K562 (cell line): Measurements from ENCODE around the gene RNF145. TPM values are rescaled to one million over a fixed set of nuclear protein-coding genes. Genes with fewer than 3 reads are reported as not detected.

ENCODE experiments used
- ATAC-seq: fragments of 200-7000 bp; cut with Tn5 transposase; 3 replicates; pipeline ENCODE4 v1.9.1; 2020; ENCODE audit warnings: moderate library complexity
- BruUV-seq: library from RNA; stranded (reverse); fragments of 400-500 nt; replicated peaks from 2 replicates; lab custom pipeline; 2021; lab: Mats Ljungman, UMichigan
- CTCF ChIA-PET: fragments of 300-600 bp; formaldehyde crosslinking; extraction: SDS; loops from one replicate; lab custom pipeline; 2021; ENCODE audit warnings: low intra/inter-chr PET ratio; lab: Yijun Ruan, JAX
- POLR2A ChIA-PET: fragments of 300-600, 350-650 bp; sonication (Branson Sonifier 250); formaldehyde crosslinking; extraction: SDS; loops from one replicate; lab custom pipeline; 2021; ENCODE audit warnings: antibody characterized with exemption, inconsistent platforms; lab: Yijun Ruan, JAX
- DNase-seq, 4 experiments: peaks; one replicate each; pipeline versions ENCODE4 v3.0.0 to v3.0.0-alpha.2; 2011 to 2018; ENCODE audit warnings: low spot score in 3 of 4, mixed read lengths in 3 of 4; ENCODE audit errors: extremely low read depth in 1 of 4
- FAIRE-seq: peaks from 2 replicates; lab custom pipeline; 2011; peaks lifted over from hg19 to GRCh38; lab: Jason Lieb, UNC
- H2AFZ ChIP-seq: 2 replicates; pipeline ENCODE4 v1.6.0; 2011; ENCODE audit warnings: low read depth, low read length, control low read depth, inconsistent platforms
- H3K27ac ChIP-seq: fragments of 200-600 bp; 3 replicates; pipeline ENCODE4 v1.8.0; 2011; ENCODE audit warnings: low read depth, mild to moderate bottlenecking, control low read depth, inconsistent platforms, low read length, moderate library complexity, mixed read lengths; ENCODE audit errors: extremely low read depth
- H3K27me3 ChIP-seq, 2 experiments: fragments of 300-600 bp in 1 of 2; 2 replicates in 1 of 2; 3 replicates in 1 of 2; pipeline versions ENCODE4 v1.6.0 to v1.8.0; 2011; ENCODE audit warnings: inconsistent platforms in 2 of 2, low read length in 2 of 2, mild to moderate bottlenecking in 1 of 2, mixed read lengths in 1 of 2, moderate library complexity in 1 of 2; ENCODE audit not compliant: control insufficient read depth in 2 of 2, insufficient read depth in 2 of 2
- H3K36me3 ChIP-seq: fragments of 300-600 bp; 3 replicates; pipeline ENCODE4 v1.8.0; 2011; ENCODE audit warnings: mild to moderate bottlenecking, low read length, inconsistent platforms; ENCODE audit not compliant: control insufficient read depth, insufficient read depth
- H3K4me1 ChIP-seq, 2 experiments: fragments of 200-600 bp in 1 of 2; replicated peaks in 1 of 2; 2 replicates in 1 of 2; 3 replicates in 1 of 2; pipeline versions ENCODE4 v1.5.1 to v1.8.0; 2011; ENCODE audit warnings: inconsistent platforms in 2 of 2, low read length in 2 of 2, mild to moderate bottlenecking in 1 of 2, mixed read lengths in 1 of 2, moderate library complexity in 1 of 2; ENCODE audit not compliant: control insufficient read depth in 2 of 2, insufficient read depth in 2 of 2
- H3K4me2 ChIP-seq: 2 replicates; pipeline ENCODE4 v1.6.1; 2011; ENCODE audit warnings: low read length, control low read depth, inconsistent platforms, mixed read lengths; ENCODE audit not compliant: insufficient read depth
- H3K4me3 ChIP-seq: fragments of 200-600 bp; sonication (generic), shearing (Covaris generic); 2 replicates; pipeline ENCODE4 v1.5.1; 2016; ENCODE audit warnings: control low read depth, inconsistent platforms
- H3K79me2 ChIP-seq: fragments of 200-600 bp; 3 replicates; pipeline ENCODE4 v1.8.0; 2011; ENCODE audit warnings: low read length, inconsistent platforms; ENCODE audit not compliant: control insufficient read depth, insufficient read depth
- H3K9ac ChIP-seq, 2 experiments: 2 replicates each; pipeline versions ENCODE4 v1.6.0 to v1.6.1; 2011; ENCODE audit warnings: low read depth in 2 of 2, low read length in 2 of 2, control low read depth in 1 of 2, inconsistent platforms in 1 of 2, mild to moderate bottlenecking in 1 of 2, mixed read lengths in 1 of 2; ENCODE audit not compliant: insufficient read depth in 1 of 2
- H3K9me1 ChIP-seq: one replicate; pipeline ENCODE4 v1.6.0; 2011; ENCODE audit warnings: inconsistent platforms, mild to moderate bottlenecking, low read length, moderate library complexity; ENCODE audit not compliant: control insufficient read depth, insufficient read depth
- H3K9me3 ChIP-seq: replicated peaks from 2 replicates; pipeline ENCODE4 v1.5.1; 2011; ENCODE audit warnings: low read depth, low read length, inconsistent platforms; ENCODE audit not compliant: control insufficient read depth, insufficient read depth
- H4K20me1 ChIP-seq: replicated peaks from 2 replicates; pipeline ENCODE4 v1.6.1; 2011; ENCODE audit warnings: low read length, inconsistent platforms, mixed read lengths; ENCODE audit not compliant: control insufficient read depth, insufficient read depth
- BRD9 ChIP-seq: fragments of 450-650 bp; IDR thresholded peaks from 2 replicates; pipeline ENCODE4 v1.6.1; 2018; ENCODE audit warnings: low read depth; ENCODE audit not compliant: partially characterized antibody
- CAMTA2 ChIP-seq: fragments of 250-450 bp; sonication (Bioruptor Pico); conservative IDR thresholded peaks from 2 replicates; pipeline ENCODE4 v1.5.1; 2022
- ELK1 ChIP-seq: sonication (generic); formaldehyde crosslinking; IDR thresholded peaks from 2 replicates; pipeline ENCODE4 v1.8.1; 2022; ENCODE audit warnings: missing genetic modification reagents
- HDAC1 ChIP-seq, 2 experiments: fragments of 450-650 bp; IDR thresholded peaks; 2 replicates each; pipeline ENCODE4 v1.6.1; 2016 to 2017; ENCODE audit warnings: inconsistent platforms in 1 of 2, mild to moderate bottlenecking in 1 of 2, moderate library complexity in 1 of 2
- MIER1 ChIP-seq: fragments of 450-650 bp; IDR thresholded peaks from 2 replicates; pipeline ENCODE4 v1.6.1; 2016; ENCODE audit warnings: antibody characterized with exemption, mild to moderate bottlenecking, low read depth
- NONO ChIP-seq, 2 experiments: fragments of 200-400 bp in 1 of 2; fragments of 450-650 bp in 1 of 2; formaldehyde crosslinking in 1 of 2; IDR thresholded peaks; 2 replicates each; pipeline ENCODE4 v1.6.1; 2017; ENCODE audit warnings: low read depth in 2 of 2, mild to moderate bottlenecking in 2 of 2, moderate library complexity in 2 of 2, low read length in 1 of 2
- PURB ChIP-seq: sonication (generic); formaldehyde crosslinking; IDR thresholded peaks from 2 replicates; pipeline ENCODE4 v1.9.0; 2021; ENCODE audit warnings: low read depth, mild to moderate bottlenecking, missing genetic modification reagents
- WGBS: fragments of 100-300 bp; shearing (Covaris generic); methylation state at CpG from one replicate; pipeline ENCODE4 v1.1.6; 2016; ENCODE audit warnings: low coverage, mixed read lengths; ENCODE audit not compliant: insufficient coverage; ENCODE audit errors: missing lambda C conversion rate; 5-methylcytosine and 5-hydroxymethylcytosine counted together
- in situ Hi-C: fragments of 300-500 bp; cut with MboI; formaldehyde crosslinking; loops from 4 replicates; pipeline ENCODE4 v1.15.0; 2018; ENCODE audit warnings: inconsistent platforms, mixed read lengths
- intact Hi-C: fragments of 100-400 bp; cut with micrococcal nuclease; formaldehyde crosslinking; loops from 2 replicates; pipeline ENCODE4 v1.14.2; 2022
- polyA plus RNA-seq, 8 experiments: library from polyadenylated mRNA; depleted of rRNA in 4 of 8; stranded (reverse) in 5 of 8; unstranded in 3 of 8; fragments of >200 nt; fragmentation: Nextera tagmentation in 2 of 8; fragmentation: Illumina TruSeq in 1 of 8; extraction: Ambion mirVana in 2 of 8; extraction: Trizol in 1 of 8; gene quantifications; 2 replicates each; pipeline versions ENCODE4 v1.2.1 to v1.2.3, GENCODE V29; 2011 to 2014; ENCODE audit warnings: inconsistent platforms in 1 of 8, missing spikeins in 1 of 8
- total RNA-seq, 7 experiments: library from RNA; depleted of rRNA in 6 of 7; stranded (reverse); fragments of >200 nt in 6 of 7; fragmentation: Illumina TruSeq in 2 of 7; extraction: Trizol in 2 of 7; gene quantifications; 2 replicates each; pipeline versions ENCODE4 v1.2.1 to v1.2.3, GENCODE V29; 2011 to 2021; ENCODE audit warnings: low replicate concordance in 1 of 7

The RNF145 gene
- total and polyA plus RNA-seq, 9 of the 15 experiments (the other 6 are each of a cell fraction or from before 2014, with no cell fraction given): 13.6 to 40.7 (median 25.4) TPM

DNA sequence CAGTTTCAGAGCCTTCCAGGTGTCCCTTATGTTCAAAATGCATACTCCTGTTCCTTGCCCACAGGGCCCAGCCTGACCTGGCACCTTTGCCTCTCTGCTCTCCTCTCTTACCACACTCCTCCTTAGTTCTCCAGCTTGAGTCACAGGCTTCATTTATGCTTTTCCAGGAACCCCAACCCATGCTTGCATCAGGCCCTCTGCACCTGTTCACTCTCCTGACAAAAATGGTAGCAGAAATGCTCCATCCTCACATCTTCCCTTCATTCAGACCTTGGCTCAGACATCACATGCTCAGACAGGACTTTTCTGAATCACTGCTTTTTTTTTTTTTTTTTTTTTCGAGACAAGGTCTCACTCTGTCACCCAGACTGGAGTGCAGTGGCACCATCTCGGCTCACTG is 15.1 kb upstream of the RNF145 start:
- in situ Hi-C loops (no loop called here), intact Hi-C loops (no loop called here)
- Histone ChIP-seq H3K9ac (no peak overlapping the region), H4K20me1 (no peaks in the 10 kb centered on the region), H2AFZ (no peak overlapping the region), H3K4me3 (no peak overlapping the region), H3K9me1 (no peaks in the 10 kb centered on the region), H3K27me3 (no peaks in the 10 kb centered on the region), H3K27ac (no peak overlapping the region), H3K36me3 (no peaks in the 10 kb centered on the region), H3K9me3 (no peaks in the 10 kb centered on the region), H3K79me2 (no peaks in the 10 kb centered on the region), H3K4me1 (no peaks in the 10 kb centered on the region; a peak in 1 of 5 replicates)
- ATAC-seq (no peak), FAIRE-seq (no peak)
- CTCF ChIA-PET: no interaction called here
- POLR2A ChIA-PET: interaction anchor here (0.9 to 1.7 kb wide), 3 partner anchors 10 to 13 kb away, joined by 4 to 6 read pairs (median 4); no protein-coding TSS in a partner anchor
- WGBS: 29% methylated on average over 1 of the region's 2 CpGs
- TF ChIP-seq ELK1 (CRISPR knock-in tag): no peak
- TF ChIP-seq CAMTA2 (CRISPR knock-in tag): no peak
- no peak for TF ChIP-seq MIER1
- no peak for TF ChIP-seq HDAC1 (IDR thresholded peaks at IDR 0.05)
- TF ChIP-seq BRD9: no peak
- TF ChIP-seq PURB (CRISPR knock-in tag): no peak
- TF ChIP-seq NONO (IDR thresholded peaks at IDR 0.05; ENCODE audit: low read depth in 2 of 2, low read length in 1 of 2): no peak
- TF ChIP-seq, all 486 proteins: peak for 0
- BruUV-seq: no TSS peak
- no peak overlapping the region for H3K4me2 ChIP-seq
- no peak for DNase-seq
